Naive B cell (primary cell): ENCODE results near the gene MX1. TPM values are rescaled to one million over a fixed set of nuclear protein-coding genes. Genes with fewer than 3 reads are reported as not detected.
A peak's percentile ranks its signal among the peaks of the same experiment; 100 is the strongest.

Experiments used
- ATAC-seq, 2 donors: fragments of 150-1000 bp; cut with Tn5 transposase; 2 replicates each; pipeline ENCODE4 v1.10.0; 2021; ENCODE audit warnings: low read depth in 2 of 2, mild to moderate bottlenecking in 2 of 2, moderate library complexity in 2 of 2
- DNase-seq: peaks from one replicate; pipeline ENCODE4 v3.0.0; 2022
- H3K27ac Mint-ChIP-seq, 6 donors: one replicate each; pipeline ENCODE4 v1.8.0; 2020 to 2022; ENCODE audit warnings: mild to moderate bottlenecking in 6 of 6, mixed read lengths in 6 of 6, moderate library complexity in 5 of 6, inconsistent platforms in 2 of 6
- H3K27me3 Mint-ChIP-seq, 3 donors: one replicate each; pipeline ENCODE4 v1.8.0; 2021 to 2022; ENCODE audit warnings: mixed read lengths in 3 of 3, mild to moderate bottlenecking in 1 of 3
- H3K36me3 Mint-ChIP-seq, 2 donors: one replicate each; pipeline ENCODE4 v1.8.0; 2020 to 2022; ENCODE audit warnings: mixed read lengths in 2 of 2, inconsistent platforms in 1 of 2, mild to moderate bottlenecking in 1 of 2
- H3K4me1 Mint-ChIP-seq, 3 donors: one replicate each; pipeline ENCODE4 v1.8.0; 2020 to 2022; ENCODE audit warnings: mixed read lengths in 3 of 3, inconsistent platforms in 1 of 3, mild to moderate bottlenecking in 1 of 3, moderate library complexity in 1 of 3
- H3K4me3 Mint-ChIP-seq, 8 donors: one replicate each; pipeline ENCODE4 v1.8.0; 2020 to 2022; ENCODE audit warnings: mild to moderate bottlenecking in 8 of 8, mixed read lengths in 8 of 8, moderate library complexity in 8 of 8, inconsistent platforms in 2 of 8
- H3K9me3 Mint-ChIP-seq, 7 donors: one replicate each; pipeline ENCODE4 v1.8.0; 2020 to 2022; ENCODE audit warnings: mixed read lengths in 7 of 7, mild to moderate bottlenecking in 5 of 7, inconsistent platforms in 2 of 7, moderate library complexity in 1 of 7
- polyA plus RNA-seq, 6 donors: library from polyadenylated mRNA; unstranded; fragments of 300-500 nt; fragmentation: Illumina TruSeq; gene quantifications; one replicate each; pipeline ENCODE4 v1.2.3, GENCODE V29; 2021; ENCODE audit warnings: low read depth in 6 of 6

Gene MX1
- polyA plus RNA-seq, 6 donors from 2014 or later = 62.0 to 119 (median 77.7) TPM

- Mint-ChIP-seq H3K36me3 (peaks cover 15 to 34% of the 10 kb centered on the region in 2 donors), H3K4me1 (peaks cover 42 to 75% (median 70%) of the 10 kb centered on the region in 3 donors), H3K27me3 (no peaks in the 10 kb centered on the region), H3K27ac (no peak overlapping the region), H3K9me3 (peaks cover 0 to 6% (median 3%) of the 10 kb centered on the region in 7 donors), H3K4me3 (peak overlapping the region in 2 of 8 donors; percentile 65 to 98)
- ATAC-seq (no peak), DNase-seq (no peak)
These were observed 3.3 kb downstream of the MX1 start for GRCh38 chr21:41429305-41429704.

- DNase-seq (no peak), ATAC-seq (no peak)
- H3K4me1 Mint-ChIP-seq = peaks cover 42 to 68% (median 64%) of the 10 kb centered on the region in 3 donors
- peak overlapping the region in 2 of 6 donors; percentile 40 to 85 for H3K27ac Mint-ChIP-seq
- H3K27me3 Mint-ChIP-seq = no peaks in the 10 kb centered on the region
- H3K9me3 Mint-ChIP-seq = peaks cover 2 to 13% (median 8%) of the 10 kb centered on the region in 7 donors
- peaks cover 23 to 41% of the 10 kb centered on the region in 2 donors for H3K36me3 Mint-ChIP-seq
- peak overlapping the region in 5 of 8 donors; percentile 1 to 68 (median 23) for H3K4me3 Mint-ChIP-seq
These were observed 4.0 kb downstream of the MX1 start for GRCh38 chr21:41429925-41430491.

GRCh38 chr21:41431788-41432548 lies 5.9 kb downstream of the MX1 start:
- Mint-ChIP-seq H3K9me3 (peaks cover 4 to 18% (median 13%) of the 10 kb centered on the region in 7 donors), H3K36me3 (peaks cover 42 to 60% of the 10 kb centered on the region in 2 donors), H3K27ac (peak overlapping the region in 5 of 6 donors; percentile 76 to 97 (median 88)), H3K4me3 (peak overlapping the region; percentile 18 to 88 (median 72)), H3K4me1 (peaks cover 44 to 53% (median 50%) of the 10 kb centered on the region in 3 donors), H3K27me3 (no peaks in the 10 kb centered on the region)
- DNase-seq = peak; percentile 66
- peak; percentile 99 to 100 for ATAC-seq

GRCh38 chr21:41432562-41433460 lies 6.8 kb downstream of the MX1 start:
- no peak for ATAC-seq
- Mint-ChIP-seq H3K27ac (peak overlapping the region in 4 of 6 donors; percentile 36 to 80 (median 43)), H3K36me3 (peaks cover 48 to 63% of the 10 kb centered on the region in 2 donors), H3K27me3 (no peaks in the 10 kb centered on the region), H3K9me3 (peaks cover 4 to 18% (median 13%) of the 10 kb centered on the region in 7 donors), H3K4me3 (peak overlapping the region in 5 of 8 donors; percentile 5 to 86 (median 72)), H3K4me1 (peaks cover 40 to 44% (median 44%) of the 10 kb centered on the region in 3 donors)
- no peak for DNase-seq

GRCh38 chr21:41433566-41433965 lies 7.5 kb downstream of the MX1 start:
- peaks cover 4 to 18% (median 13%) of the 10 kb centered on the region in 7 donors for H3K9me3 Mint-ChIP-seq
- H3K27me3 Mint-ChIP-seq = no peaks in the 10 kb centered on the region
- H3K27ac Mint-ChIP-seq = no peak overlapping the region
- peaks cover 36 to 40% (median 37%) of the 10 kb centered on the region in 3 donors for H3K4me1 Mint-ChIP-seq
- ATAC-seq = no peak
- DNase-seq = no peak
- H3K4me3 Mint-ChIP-seq = no peak overlapping the region
- H3K36me3 Mint-ChIP-seq = peaks cover 55 to 64% of the 10 kb centered on the region in 2 donors

- DNase-seq = no peak
- peaks cover 4 to 18% (median 13%) of the 10 kb centered on the region in 7 donors for H3K9me3 Mint-ChIP-seq
- H3K27me3 Mint-ChIP-seq = no peaks in the 10 kb centered on the region
- H3K4me3 Mint-ChIP-seq = no peak overlapping the region
- H3K4me1 Mint-ChIP-seq = peaks cover 27 to 30% (median 30%) of the 10 kb centered on the region in 3 donors
- peak overlapping the region in 1 of 6 donors; percentile 17 for H3K27ac Mint-ChIP-seq
- no peak for ATAC-seq
- peaks cover 60 to 65% of the 10 kb centered on the region in 2 donors for H3K36me3 Mint-ChIP-seq
These were observed 9.7 kb downstream of the MX1 start for GRCh38 chr21:41435706-41436105.

- H3K27ac Mint-ChIP-seq = no peak overlapping the region
- no peaks in the 10 kb centered on the region for H3K27me3 Mint-ChIP-seq
- H3K9me3 Mint-ChIP-seq = peaks cover 4 to 18% (median 13%) of the 10 kb centered on the region in 7 donors
- H3K36me3 Mint-ChIP-seq = peaks cover 70 to 79% of the 10 kb centered on the region in 2 donors
- peaks cover 10 to 16% (median 15%) of the 10 kb centered on the region in 3 donors for H3K4me1 Mint-ChIP-seq
- no peak for ATAC-seq
- no peak overlapping the region for H3K4me3 Mint-ChIP-seq
- no peak for DNase-seq
These were observed 11.7 kb downstream of the MX1 start for GRCh38 chr21:41437729-41438128.

- DNase-seq (no peak), ATAC-seq (no peak)
- no peak overlapping the region for H3K4me3 Mint-ChIP-seq
- H3K9me3 Mint-ChIP-seq = peaks cover 4 to 18% (median 13%) of the 10 kb centered on the region in 7 donors
- H3K27ac Mint-ChIP-seq = peak overlapping the region in 2 of 6 donors; percentile 21 to 73
- H3K27me3 Mint-ChIP-seq = no peaks in the 10 kb centered on the region
- H3K4me1 Mint-ChIP-seq = peaks cover 2 to 10% (median 7%) of the 10 kb centered on the region in 3 donors
- H3K36me3 Mint-ChIP-seq = peaks cover 67 to 79% of the 10 kb centered on the region in 2 donors
These were observed 12.5 kb downstream of the MX1 start for GRCh38 chr21:41438425-41439113.

GRCh38 chr21:41439248-41439647 lies 13.2 kb downstream of the MX1 start:
- Mint-ChIP-seq H3K36me3 (peaks cover 67 to 73% of the 10 kb centered on the region in 2 donors), H3K27ac (no peak overlapping the region), H3K9me3 (peaks cover 4 to 14% (median 10%) of the 10 kb centered on the region in 7 donors), H3K4me3 (no peak overlapping the region), H3K4me1 (peaks cover 2 to 10% (median 7%) of the 10 kb centered on the region in 3 donors), H3K27me3 (no peaks in the 10 kb centered on the region)
- no peak for DNase-seq
- ATAC-seq = no peak

GRCh38 chr21:41441546-41441945 lies 15.5 kb downstream of the MX1 start:
- ATAC-seq (no peak), DNase-seq (no peak)
- Mint-ChIP-seq H3K27me3 (no peaks in the 10 kb centered on the region), H3K4me3 (no peak overlapping the region), H3K27ac (peak overlapping the region in 3 of 6 donors; percentile 10 to 44 (median 38)), H3K36me3 (peaks cover 53 to 63% of the 10 kb centered on the region in 2 donors), H3K9me3 (no peaks in the 10 kb centered on the region), H3K4me1 (peaks cover 0 to 7% (median 0%) of the 10 kb centered on the region in 3 donors)

- Mint-ChIP-seq H3K36me3 (peaks cover 56 to 65% of the 10 kb centered on the region in 2 donors), H3K4me1 (peaks cover 0 to 6% (median 0%) of the 10 kb centered on the region in 3 donors), H3K27ac (no peak overlapping the region)
These were observed 16.6 kb downstream of the MX1 start for GRCh38 chr21:41442481-41443186.

GRCh38 chr21:41443562-41443961 lies 17.5 kb downstream of the MX1 start:
- Mint-ChIP-seq H3K27ac (peak overlapping the region in 1 of 6 donors; percentile 21), H3K4me3 (no peak overlapping the region), H3K4me1 (no peaks in the 10 kb centered on the region), H3K36me3 (peaks cover 48 to 66% of the 10 kb centered on the region in 2 donors), H3K9me3 (no peaks in the 10 kb centered on the region), H3K27me3 (no peaks in the 10 kb centered on the region)
- no peak for DNase-seq
- ATAC-seq = no peak

More at GRCh38 chr21:41442481-41443186, 16.6 kb downstream of the MX1 start:
- no peak for ATAC-seq
- no peak for DNase-seq
- H3K9me3 Mint-ChIP-seq = no peaks in the 10 kb centered on the region
- H3K4me3 Mint-ChIP-seq = no peak overlapping the region
- H3K27me3 Mint-ChIP-seq = no peaks in the 10 kb centered on the region
